ENCODE data around the gene MARCHF3.
"Not testable (repeated sequence)": the region's sequence is repeated elsewhere in the genome, so short reads cannot be mapped to it uniquely, and the experiment has no call there.

The MARCHF3 gene

GRCh38 chr5:127011153-127011552 is 19.2 kb downstream of the MARCHF3 start:
- DNase-seq, result no peak

GRCh38 chr5:127010362-127010761 is 20.0 kb downstream of the MARCHF3 start:
- DNase-seq, result no peak

- no peak for DNase-seq
Observed at GRCh38 chr5:127009784-127010183, 20.6 kb downstream of the MARCHF3 start.

- DNase-seq, result no peak
Observed at GRCh38 chr5:127008300-127008975, 21.9 kb downstream of the MARCHF3 start.

GRCh38 chr5:127007522-127007921 is 22.8 kb downstream of the MARCHF3 start:
- DNase-seq, result no peak

GRCh38 chr5:127006744-127007143 is 23.6 kb downstream of the MARCHF3 start:
- no peak for DNase-seq

- DNase-seq, result not testable (repeated sequence)
Observed at GRCh38 chr5:127005282-127005681, 25.1 kb downstream of the MARCHF3 start.

GRCh38 chr5:127004721-127005120 is 25.6 kb downstream of the MARCHF3 start:
- DNase-seq, result no peak

GRCh38 chr5:127003798-127004495 is 26.4 kb downstream of the MARCHF3 start:
- no peak for DNase-seq

- DNase-seq, result no peak
Observed at GRCh38 chr5:127002390-127002789, 28.0 kb downstream of the MARCHF3 start.

- no peak for DNase-seq
Observed at GRCh38 chr5:127001621-127002296, 28.6 kb downstream of the MARCHF3 start.

- no peak for DNase-seq
Observed at GRCh38 chr5:126998895-126999570, 31.3 kb downstream of the MARCHF3 start.

- DNase-seq, result no peak
Observed at GRCh38 chr5:126998201-126998631, 32.1 kb downstream of the MARCHF3 start.

GRCh38 chr5:126995689-126996088 is 34.7 kb downstream of the MARCHF3 start:
- no peak for DNase-seq

- DNase-seq, result no peak
Observed at GRCh38 chr5:126995039-126995438, 35.3 kb downstream of the MARCHF3 start.

GRCh38 chr5:126994485-126994884 is 35.9 kb downstream of the MARCHF3 start:
- no peak for DNase-seq

GRCh38 chr5:126988021-126988569 is 42.3 kb downstream of the MARCHF3 start:
- DNase-seq, result peak; percentile 52

- DNase-seq, result no peak
Observed at GRCh38 chr5:126987271-126987899, 43.0 kb downstream of the MARCHF3 start.

GRCh38 chr5:126984632-126985031 is 45.7 kb downstream of the MARCHF3 start:
- DNase-seq, result no peak

GRCh38 chr5:126983874-126984266 is 46.5 kb downstream of the MARCHF3 start:
- no peak for DNase-seq

GRCh38 chr5:126982926-126983873 is 47.2 kb downstream of the MARCHF3 start:
- no peak for DNase-seq

All from CD4-positive, alpha-beta T cell treated with Interleukin-12 subunit alpha and Interleukin-12 subunit beta, for 1 hour (primary cell).